K562 (cell line): ENCODE measurements around the gene TMEM150A. TPM values are rescaled to one million over a fixed set of nuclear protein-coding genes. Genes with fewer than 3 reads are reported as not detected.

Source experiments
- BDP1 ChIP-seq: IDR thresholded peaks from 3 replicates; pipeline ENCODE4 v1.6.1; 2011; ENCODE audit not compliant: insufficient read length, insufficient read depth
- CEBPG ChIP-seq, 3 experiments: fragments of 200-800 bp in 1 of 3; sonication (Bioruptor generic) in 1 of 3; sonication (generic) in 1 of 3; formaldehyde crosslinking in 1 of 3; IDR thresholded peaks in 2 of 3; conservative IDR thresholded peaks in 1 of 3; 2 replicates each; pipeline versions ENCODE4 v1.6.1 to v1.8.0; 2016 to 2022; ENCODE audit warnings: missing compliant biosample characterization in 2 of 3, missing genetic modification characterization in 2 of 3, mild to moderate bottlenecking in 1 of 3, missing genetic modification reagents in 1 of 3
- CHD4 ChIP-seq: fragments of 200-600 bp; sonication (generic); IDR thresholded peaks from 3 replicates; pipeline ENCODE4 v1.6.1; 2012; ENCODE audit warnings: low read depth, mild to moderate bottlenecking, mixed read lengths, low read length, inconsistent platforms; ENCODE audit not compliant: insufficient read depth, insufficient replicate concordance, poor library complexity, severe bottlenecking
- DLX4 ChIP-seq: fragments of 250-450 bp; sonication (Bioruptor Pico); IDR thresholded peaks from 2 replicates; pipeline ENCODE4 v1.6.1; 2021; ENCODE audit warnings: mild to moderate bottlenecking
- ETV6 ChIP-seq, 3 experiments: fragments of 150-350 bp in 1 of 3; sonication (generic) in 1 of 3; formaldehyde crosslinking in 1 of 3; IDR thresholded peaks; 2 replicates each; pipeline versions ENCODE4 v1.6.1 to v1.8.0; 2014 to 2022; ENCODE audit warnings: borderline replicate concordance in 2 of 3, low read depth in 2 of 3, antibody characterized with exemption in 1 of 3, low read length in 1 of 3, mild to moderate bottlenecking in 1 of 3, missing genetic modification reagents in 1 of 3
- EWSR1 ChIP-seq: fragments of 450-650 bp; IDR thresholded peaks from 2 replicates; pipeline ENCODE4 v1.6.1; 2018; ENCODE audit warnings: borderline replicate concordance, mild to moderate bottlenecking, low read depth, moderate library complexity; ENCODE audit not compliant: partially characterized antibody
- GATA2 ChIP-seq: sonication (generic); formaldehyde crosslinking; IDR thresholded peaks from 2 replicates; pipeline ENCODE4 v1.4.0; 2020; ENCODE audit warnings: mild to moderate bottlenecking, missing genetic modification reagents
- IRF2 ChIP-seq: sonication (generic); formaldehyde crosslinking; IDR thresholded peaks from 2 replicates; pipeline ENCODE4 v1.8.1; 2022; ENCODE audit warnings: mild to moderate bottlenecking, missing genetic modification reagents
- MEF2A ChIP-seq: IDR thresholded peaks from 2 replicates; pipeline ENCODE4 v1.6.1; 2011; ENCODE audit warnings: low read depth, mild to moderate bottlenecking, low read length, moderate library complexity; ENCODE audit not compliant: control insufficient read depth
- MYBL2 ChIP-seq, 2 experiments: fragments of 450-650 bp in 1 of 2; sonication (generic) in 1 of 2; formaldehyde crosslinking in 1 of 2; IDR thresholded peaks; 2 replicates each; pipeline versions ENCODE4 v1.6.1 to v1.8.1; 2017 to 2022; ENCODE audit warnings: borderline replicate concordance in 1 of 2, inconsistent platforms in 1 of 2, low read depth in 1 of 2, mild to moderate bottlenecking in 1 of 2, missing genetic modification reagents in 1 of 2, moderate library complexity in 1 of 2
- MYC ChIP-seq, 2 experiments: fragments of 250-450 bp in 1 of 2; sonication (Bioruptor Pico) in 1 of 2; IDR thresholded peaks; 2 replicates each; pipeline versions ENCODE4 v1.5.1 to v1.6.1; 2012 to 2021; ENCODE audit warnings: low read depth in 2 of 2, borderline replicate concordance in 1 of 2, improper control_type of control experiment in 1 of 2, low read length in 1 of 2, mild to moderate bottlenecking in 1 of 2, moderate library complexity in 1 of 2
- NR2C1 ChIP-seq, 2 experiments: fragments of 450-650 bp; IDR thresholded peaks; 2 replicates each; pipeline ENCODE4 v1.6.1; 2017; ENCODE audit warnings: mild to moderate bottlenecking in 2 of 2, antibody characterized with exemption in 1 of 2, inconsistent platforms in 1 of 2, missing compliant biosample characterization in 1 of 2, missing genetic modification characterization in 1 of 2
- PRPF4 ChIP-seq: fragments of 200-400 bp; formaldehyde crosslinking; IDR thresholded peaks from one replicate; pipeline ENCODE4 v1.6.1; 2017; ENCODE audit warnings: low read length, low read depth, mild to moderate bottlenecking; ENCODE audit not compliant: insufficient read depth, poor library complexity, severe bottlenecking
- SETDB1 ChIP-seq: IDR thresholded peaks from one replicate; pipeline ENCODE4 v1.6.1; 2012; ENCODE audit warnings: low read length, control low read depth, inconsistent platforms
- SMAD4 ChIP-seq: fragments of 250-450 bp; sonication (Bioruptor Pico); conservative IDR thresholded peaks from 2 replicates; pipeline ENCODE4 v1.8.0; 2021; ENCODE audit warnings: inconsistent platforms, mild to moderate bottlenecking, moderate library complexity
- SMARCA5 ChIP-seq: fragments of 450-650 bp; IDR thresholded peaks from 2 replicates; pipeline ENCODE4 v1.6.1; 2016
- ZBTB8A ChIP-seq: fragments of 450-650 bp; IDR thresholded peaks from 2 replicates; pipeline ENCODE4 v1.6.1; 2018; ENCODE audit warnings: mild to moderate bottlenecking, moderate library complexity; ENCODE audit not compliant: partially characterized antibody
- ZFP1 ChIP-seq: fragments of 450-650 bp; formaldehyde crosslinking; IDR thresholded peaks from 2 replicates; pipeline ENCODE4 v1.4.0; 2020; ENCODE audit warnings: mild to moderate bottlenecking, mixed read lengths
- ZNF253 ChIP-seq: fragments of 250-450 bp; sonication (Bioruptor Pico); conservative IDR thresholded peaks from 2 replicates; pipeline ENCODE4 v1.6.1; 2021; ENCODE audit warnings: mild to moderate bottlenecking
- ZNF586 ChIP-seq: fragments of 450-650 bp; formaldehyde crosslinking; conservative IDR thresholded peaks from 2 replicates; pipeline ENCODE4 v1.4.0; 2020; ENCODE audit warnings: mild to moderate bottlenecking, moderate library complexity
- ZNF644 ChIP-seq: fragments of 200-800 bp; sonication (Bioruptor generic); IDR thresholded peaks from 2 replicates; pipeline ENCODE4 v1.6.1; 2016; ENCODE audit warnings: low read depth, missing genetic modification characterization, missing compliant biosample characterization
- ZNF696 ChIP-seq: fragments of 250-450 bp; sonication (Bioruptor Pico); conservative IDR thresholded peaks from 2 replicates; pipeline ENCODE4 v1.4.0; 2020; ENCODE audit warnings: mild to moderate bottlenecking, moderate library complexity
- ZNF79 ChIP-seq: fragments of 250-450 bp; sonication (Bioruptor Pico); IDR thresholded peaks from 2 replicates; pipeline ENCODE4 v1.4.0; 2020; ENCODE audit warnings: low read depth, mild to moderate bottlenecking, moderate library complexity
- polyA plus RNA-seq, 8 experiments: library from polyadenylated mRNA; depleted of rRNA in 4 of 8; stranded (reverse) in 5 of 8; unstranded in 3 of 8; fragments of >200 nt; fragmentation: Nextera tagmentation in 2 of 8; fragmentation: Illumina TruSeq in 1 of 8; extraction: Ambion mirVana in 2 of 8; extraction: Trizol in 1 of 8; gene quantifications; 2 replicates each; pipeline versions ENCODE4 v1.2.1 to v1.2.3, GENCODE V29; 2011 to 2014; ENCODE audit warnings: inconsistent platforms in 1 of 8, missing spikeins in 1 of 8
- total RNA-seq, 7 experiments: library from RNA; depleted of rRNA in 6 of 7; stranded (reverse); fragments of >200 nt in 6 of 7; fragmentation: Illumina TruSeq in 2 of 7; extraction: Trizol in 2 of 7; gene quantifications; 2 replicates each; pipeline versions ENCODE4 v1.2.1 to v1.2.3, GENCODE V29; 2011 to 2021; ENCODE audit warnings: low replicate concordance in 1 of 7

The TMEM150A gene
- total and polyA plus RNA-seq, 9 of the 15 experiments (the other 6 are each of a cell fraction or from before 2014, with no cell fraction given) = 3.9 to 17.1 (median 8.4) TPM

- no peak for TF ChIP-seq ZNF253 (CRISPR knock-in tag)
- no peak for TF ChIP-seq MYBL2 (IDR thresholded peaks at IDR 0.05; ENCODE audit: low read depth)
- no peak for TF ChIP-seq MYBL2 (CRISPR knock-in tag; IDR thresholded peaks at IDR 0.05; ENCODE audit: borderline replicate concordance)
- no peak for TF ChIP-seq ZNF644 (tag)
- no peak for TF ChIP-seq IRF2
- no peak; the same call in 1 of the 2 replicates for TF ChIP-seq SMARCA5
- TF ChIP-seq EWSR1 = no peak
- no peak for TF ChIP-seq ZFP1 (CRISPR knock-in tag)
- no peak for TF ChIP-seq DLX4 (CRISPR knock-in tag)
- TF ChIP-seq SMAD4 (CRISPR knock-in tag) = peak; percentile 76
- peak; percentile 82 for TF ChIP-seq GATA2 (CRISPR knock-in tag)
- peak; percentile 76 for TF ChIP-seq NR2C1 (IDR thresholded peaks at IDR 0.05)
- TF ChIP-seq NR2C1 (tag; IDR thresholded peaks at IDR 0.05) = peak; percentile 88
- no peak for TF ChIP-seq BDP1
- TF ChIP-seq SETDB1 = no peak
- TF ChIP-seq ZNF79 (CRISPR knock-in tag) = no peak
- TF ChIP-seq MEF2A = no peak
- peak; percentile 98 to 100 for TF ChIP-seq ETV6 (IDR thresholded peaks at IDR 0.05; ENCODE audit: borderline replicate concordance in 1 of 2, low read depth in 2 of 2, low read length in 1 of 2)
- TF ChIP-seq ETV6 (CRISPR knock-in tag; IDR thresholded peaks at IDR 0.05; ENCODE audit: borderline replicate concordance) = no peak
- 0 out of 2 replicates have a peak, but pooled peaks have one; percentile 21 for TF ChIP-seq MYC (IDR thresholded peaks at IDR 0.05; ENCODE audit: low read depth, low read length)
- no peak for TF ChIP-seq MYC (CRISPR knock-in tag; IDR thresholded peaks at IDR 0.05; ENCODE audit: borderline replicate concordance, low read depth)
- no peak for TF ChIP-seq PRPF4
- no peak for TF ChIP-seq ZNF696 (CRISPR knock-in tag)
- no peak for TF ChIP-seq ZBTB8A
- no peak for TF ChIP-seq ZNF586
- TF ChIP-seq CHD4 = no peak
- no peak for TF ChIP-seq CEBPG (CRISPR knock-in tag; IDR thresholded peaks at IDR 0.05)
- TF ChIP-seq CEBPG (tag; conservative IDR thresholded peaks at IDR 0.05 in 1 of 2, IDR thresholded peaks at IDR 0.05 in 1 of 2) = no peak
Observed at GRCh38 chr2:85584857-85585780, 17.4 kb downstream of the TMEM150A start (continued).
